A673 (cell line): ENCODE data around the gene GABRB1. TPM values are rescaled to one million over a fixed set of nuclear protein-coding genes. Genes with fewer than 3 reads are reported as not detected.

Experiments used
- BruUV-seq: library from RNA; stranded (reverse); fragments of 400-500 nt; replicated peaks from 2 replicates; lab custom pipeline; 2021; lab: Mats Ljungman, UMichigan
- CTCF ChIA-PET: fragments of 300-600 bp; sonication (Branson Sonifier 250); formaldehyde crosslinking; loops from one replicate; lab custom pipeline; 2022; ENCODE audit warnings: antibody characterized with exemption; lab: Charles Lee
- POLR2A ChIA-PET: fragments of 300-600 bp; sonication (Branson Sonifier 250); formaldehyde crosslinking; loops from one replicate; lab custom pipeline; 2022; ENCODE audit warnings: antibody characterized with exemption; ENCODE audit not compliant: low non-redundant PET; lab: Charles Lee
- DNase-seq: peaks from one replicate; pipeline ENCODE4 v3.0.0-alpha.2; 2015; ENCODE audit warnings: low spot score
- H3K27ac ChIP-seq: fragments of 200-600 bp; sonication (generic); 2 replicates; pipeline ENCODE4 v1.5.1; 2016; ENCODE audit warnings: mixed run types, low read depth, mild to moderate bottlenecking, mixed read lengths, antibody characterized with exemption, low read length; ENCODE audit not compliant: poor library complexity, severe bottlenecking
- H3K27me3 ChIP-seq: fragments of 200-600 bp; sonication (generic); replicated peaks from 2 replicates; pipeline ENCODE4 v1.6.1; 2017; ENCODE audit warnings: mixed run types, low read depth, mild to moderate bottlenecking, mixed read lengths, antibody characterized with exemption, low read length; ENCODE audit not compliant: insufficient read depth, poor library complexity
- H3K36me3 ChIP-seq: fragments of 200-600 bp; sonication (generic); 2 replicates; pipeline ENCODE4 v1.6.1; 2016; ENCODE audit warnings: mixed run types, mild to moderate bottlenecking, mixed read lengths, antibody characterized with exemption, low read length; ENCODE audit not compliant: insufficient read depth, poor library complexity, severe bottlenecking
- H3K4me1 ChIP-seq: fragments of 200-600 bp; sonication (generic); 2 replicates; pipeline ENCODE4 v1.6.1; 2017; ENCODE audit warnings: mixed run types, mild to moderate bottlenecking, mixed read lengths, antibody characterized with exemption, low read length; ENCODE audit not compliant: insufficient read depth, poor library complexity, severe bottlenecking
- H3K4me3 ChIP-seq: fragments of 200-600 bp; sonication (generic); 2 replicates; pipeline ENCODE4 v1.5.1; 2016; ENCODE audit warnings: low read depth, mixed run types, mild to moderate bottlenecking, mixed read lengths, low read length; ENCODE audit not compliant: poor library complexity, severe bottlenecking
- H3K9me3 ChIP-seq: fragments of 200-600 bp; sonication (generic); 2 replicates; pipeline ENCODE4 v1.6.1; 2016; ENCODE audit warnings: mixed run types, low read depth, mild to moderate bottlenecking, mixed read lengths, antibody characterized with exemption, low read length; ENCODE audit not compliant: poor library complexity, severe bottlenecking
- CTCF ChIP-seq: fragments of 300-800, 200-600 bp; sonication (generic); conservative IDR thresholded peaks from 2 replicates; pipeline ENCODE4 v1.5.1; 2017; ENCODE audit warnings: low read depth, mild to moderate bottlenecking, antibody characterized with exemption, low read length, moderate library complexity, mixed read lengths
- EZH2 ChIP-seq: fragments of 200-600 bp; sonication (generic); IDR thresholded peaks from 2 replicates; pipeline ENCODE4 v1.6.1; 2017; ENCODE audit warnings: borderline replicate concordance, low read depth, mild to moderate bottlenecking, mixed read lengths, antibody characterized with exemption, low read length; ENCODE audit not compliant: poor library complexity, severe bottlenecking
- intact Hi-C: fragments of 100-400 bp; cut with micrococcal nuclease; formaldehyde crosslinking; loops from one replicate; pipeline ENCODE4 v1.10.0; 2022; ENCODE audit not compliant: unreplicated experiment
- total RNA-seq: library from RNA; stranded (reverse); gene quantifications from 2 replicates; pipeline ENCODE4 v1.2.3, GENCODE V29; 2021

The GABRB1 gene
- total RNA-seq, 1 experiment from 2014 or later = 1.0 TPM

GRCh38 chr4:47425628-47426027 lies 394.3 kb downstream of the GABRB1 start:
- no peaks in the 10 kb centered on the region for H3K27me3 ChIP-seq
- POLR2A ChIA-PET = no interaction called here
- H3K4me3 ChIP-seq = no peak overlapping the region
- intact Hi-C loops = no loop called here
- H3K4me1 ChIP-seq = no peaks in the 10 kb centered on the region
- no peak overlapping the region for H3K27ac ChIP-seq
- no peak for TF ChIP-seq EZH2
- no peak for TF ChIP-seq CTCF
- H3K36me3 ChIP-seq = no peaks in the 10 kb centered on the region
- no peaks in the 10 kb centered on the region for H3K9me3 ChIP-seq
- no TSS peak for BruUV-seq
- DNase-seq = no peak
- CTCF ChIA-PET = interaction anchor here (0.6 kb wide), 1 partner anchor 138 kb away, joined by 6 read pairs; no protein-coding TSS in a partner anchor

GRCh38 chr4:47427935-47428334 lies 396.6 kb downstream of the GABRB1 start:
- DNase-seq = no peak
- TF ChIP-seq EZH2 (no peak), CTCF (no peak)
- Histone ChIP-seq H3K36me3 (no peaks in the 10 kb centered on the region), H3K4me1 (no peaks in the 10 kb centered on the region), H3K4me3 (no peak overlapping the region), H3K27ac (no peak overlapping the region), H3K27me3 (no peaks in the 10 kb centered on the region), H3K9me3 (no peaks in the 10 kb centered on the region)
- BruUV-seq = no TSS peak
- intact Hi-C loops = no loop called here
- POLR2A ChIA-PET = no interaction called here
- CTCF ChIA-PET = no interaction called here

GRCh38 chr4:47432749-47433148 lies 401.4 kb downstream of the GABRB1 start:
- TF ChIP-seq CTCF (no peak), EZH2 (no peak)
- Histone ChIP-seq H3K27ac (no peak overlapping the region), H3K4me1 (no peaks in the 10 kb centered on the region), H3K36me3 (no peaks in the 10 kb centered on the region), H3K4me3 (no peak overlapping the region), H3K27me3 (no peaks in the 10 kb centered on the region), H3K9me3 (no peaks in the 10 kb centered on the region)
- intact Hi-C loops = no loop called here
- no peak for DNase-seq
- CTCF ChIA-PET = no interaction called here
- BruUV-seq = no TSS peak
- POLR2A ChIA-PET = no interaction called here
